Mucosa of descending colon (tissue), 3 donors: ENCODE data around the gene CASK. TPM values are rescaled to one million over a fixed set of nuclear protein-coding genes. Genes with fewer than 3 reads are reported as not detected.

Source experiments
- ATAC-seq: fragments of 200-7000 bp; cut with Tn5 transposase; one replicate; pipeline ENCODE4 v1.9.1; 2020; ENCODE audit warnings: mild to moderate bottlenecking, moderate library complexity
- DNase-seq, 3 donors: peaks; one replicate each; pipeline ENCODE4 v3.0.0-alpha.2; 2020
- H3K36me3 ChIP-seq: fragments of 200-600 bp; one replicate; pipeline ENCODE4 v1.8.0; 2021; ENCODE audit warnings: low read depth, mild to moderate bottlenecking
- H3K4me1 ChIP-seq: fragments of 200-600 bp; one replicate; pipeline ENCODE4 v1.8.0; 2021; ENCODE audit warnings: low read depth, mild to moderate bottlenecking
- H3K4me3 ChIP-seq: fragments of 200-600 bp; one replicate; pipeline ENCODE4 v1.8.0; 2021; ENCODE audit warnings: mild to moderate bottlenecking
- H3K9me3 ChIP-seq: fragments of 200-600 bp; one replicate; pipeline ENCODE4 v1.8.0; 2021; ENCODE audit warnings: mild to moderate bottlenecking
- CTCF ChIP-seq: fragments of 200-600 bp; IDR thresholded peaks from one replicate; pipeline ENCODE4 v1.8.0; 2022; ENCODE audit warnings: antibody characterized with exemption, mild to moderate bottlenecking
- intact Hi-C, 2 donors: fragments of 100-400 bp; cut with DNase I in 1 of 2; cut with micrococcal nuclease in 1 of 2; formaldehyde crosslinking; loops; one replicate each; pipeline versions ENCODE4 v1.11.0 to v1.11.1; 2022; cut with DNase I, micrococcal nuclease
- total RNA-seq, 3 donors: library from RNA; stranded (reverse); fragmentation: NEBNext Ultra II Directional in 2 of 3; extraction: Animal tissue kit (Norgen Biotek cat#: 25700) in 2 of 3; gene quantifications; one replicate each; pipeline versions ENCODE4 v1.2.1 to v1.2.4, GENCODE V29; 2021 to 2023
- donor health status: DM: no; HTN: no; CAD: no; lungs with moderate emphysema.
- donor health status: DM: no; HTN: no; CAD: no.
- donor health status: DM: no; HTN: yes; CAD: no.

The CASK gene
- total RNA-seq, 3 donors from 2014 or later = 50.6 to 108 (median 83.3) TPM

GRCh38 chrX:41604766-41605543 is 318.4 kb downstream of the CASK start:
- no peak for ATAC-seq
- no peak for TF ChIP-seq CTCF
- Histone ChIP-seq H3K36me3 (no peaks in the 10 kb centered on the region), H3K4me1 (no peaks in the 10 kb centered on the region), H3K9me3 (no peaks in the 10 kb centered on the region), H3K4me3 (no peak overlapping the region)
- intact Hi-C loops = no loop called here
- DNase-seq = no peak

- H3K9me3 ChIP-seq = no peaks in the 10 kb centered on the region
- intact Hi-C loops = no loop called here
- TF ChIP-seq CTCF = no peak
- DNase-seq (no peak), ATAC-seq (no peak)
- no peak overlapping the region for H3K4me3 ChIP-seq
- no peaks in the 10 kb centered on the region for H3K36me3 ChIP-seq
- H3K4me1 ChIP-seq = no peaks in the 10 kb centered on the region
Measured at GRCh38 chrX:41604177-41604576, 319.2 kb downstream of the CASK start.

GRCh38 chrX:41603596-41603995 is 319.8 kb downstream of the CASK start:
- intact Hi-C loops = no loop called here

GRCh38 chrX:41602816-41603345 is 320.5 kb downstream of the CASK start:
- H3K36me3 ChIP-seq = no peaks in the 10 kb centered on the region
- ATAC-seq (no peak), DNase-seq (no peak)
- H3K4me3 ChIP-seq = no peak overlapping the region
- H3K9me3 ChIP-seq = no peaks in the 10 kb centered on the region
- intact Hi-C loops = no loop called here
- TF ChIP-seq CTCF = no peak
- H3K4me1 ChIP-seq = no peaks in the 10 kb centered on the region

More at GRCh38 chrX:41603596-41603995, 319.8 kb downstream of the CASK start:
- ATAC-seq (no peak), DNase-seq (no peak)
- no peak overlapping the region for H3K4me3 ChIP-seq
- H3K36me3 ChIP-seq = no peaks in the 10 kb centered on the region
- no peak for TF ChIP-seq CTCF
- no peaks in the 10 kb centered on the region for H3K9me3 ChIP-seq
- no peaks in the 10 kb centered on the region for H3K4me1 ChIP-seq

- H3K36me3 ChIP-seq = no peaks in the 10 kb centered on the region
- H3K4me3 ChIP-seq = no peak overlapping the region
- no peak for DNase-seq
- no peak for TF ChIP-seq CTCF
- H3K9me3 ChIP-seq = no peaks in the 10 kb centered on the region
- H3K4me1 ChIP-seq = no peaks in the 10 kb centered on the region
- no peak for ATAC-seq
- intact Hi-C loops = no loop called here
Measured at GRCh38 chrX:41600291-41600690, 323.1 kb downstream of the CASK start.
